H1 (cell line): Measurements from ENCODE around the gene DSTYK. TPM values are rescaled to one million over a fixed set of nuclear protein-coding genes. Genes with fewer than 3 reads are reported as not detected.

ENCODE experiments used
- CHD1 ChIP-seq: IDR thresholded peaks from 2 replicates; pipeline ENCODE4 v1.6.1; 2012; ENCODE audit warnings: low read depth, low read length, improper control_type of control experiment
- KDM4A ChIP-seq: IDR thresholded peaks from one replicate; pipeline ENCODE4 v1.7.1; 2012; ENCODE audit warnings: low read depth, mild to moderate bottlenecking, moderate library complexity, low read length, inconsistent platforms; ENCODE audit not compliant: severe bottlenecking
- NANOG ChIP-seq: IDR thresholded peaks from 2 replicates; pipeline ENCODE4 v1.6.1; 2011; ENCODE audit warnings: low read length, low read depth, mild to moderate bottlenecking, inconsistent platforms; ENCODE audit not compliant: insufficient read depth, poor library complexity, severe bottlenecking
- SP1 ChIP-seq: IDR thresholded peaks from 2 replicates; pipeline ENCODE4 v1.6.1; 2011; ENCODE audit warnings: low read depth, low read length
- SP2 ChIP-seq: IDR thresholded peaks from 2 replicates; pipeline ENCODE4 v1.6.1; 2012; ENCODE audit warnings: mild to moderate bottlenecking, low read length, inconsistent platforms
- TAF1 ChIP-seq: IDR thresholded peaks from 2 replicates; pipeline ENCODE4 v1.6.1; 2011; ENCODE audit warnings: mild to moderate bottlenecking, low read depth, low read length
- polyA plus RNA-seq, 7 experiments: library from polyadenylated mRNA; depleted of rRNA in 3 of 7; stranded (reverse) in 5 of 7; unstranded in 2 of 7; fragments of >200 nt in 5 of 7; fragments of 200-250 nt in 2 of 7; gene quantifications; 1 replicate in 5 of 7; 2 replicates in 1 of 7; 4 replicates in 1 of 7; pipeline versions ENCODE4 v1.2.1 to v1.2.3, GENCODE V29; 2011 to 2013; ENCODE audit warnings: missing spikeins in 2 of 7, mixed read lengths in 2 of 7
- total RNA-seq: library from RNA; stranded (reverse); fragmentation: NEBNext Ultra II Directional; extraction: Animal tissue kit (Norgen Biotek cat#: 25700); gene quantifications from 2 replicates; pipeline ENCODE4 v1.2.1, GENCODE V29; 2021

Gene DSTYK
- total and polyA plus RNA-seq, 2 of the 8 experiments (the other 6 are each of a cell fraction or from before 2014, with no cell fraction given), result 2.7 to 8.5 TPM

DNA sequence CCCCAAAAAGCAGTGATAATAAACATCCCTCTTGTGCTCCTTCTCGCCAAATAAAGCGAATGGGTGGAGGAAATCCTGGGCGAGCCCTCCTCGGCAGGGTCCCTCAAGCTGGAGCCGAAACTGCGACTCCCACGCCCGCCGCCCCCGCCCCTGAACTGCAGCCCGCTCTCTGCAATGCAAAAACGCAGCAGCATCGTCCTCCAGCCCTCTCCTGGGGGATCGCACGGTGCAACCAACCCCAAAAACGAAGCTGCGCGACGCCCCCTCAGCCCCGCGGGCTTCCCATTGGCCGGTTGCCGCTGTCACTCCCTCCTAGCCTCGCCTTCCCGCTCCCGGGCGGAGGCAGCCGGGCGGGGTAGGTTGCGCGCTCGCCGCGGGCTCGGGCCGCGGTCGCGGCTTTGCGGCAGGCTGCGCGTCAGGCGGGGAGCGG, 16.1 kb upstream of the DSTYK start, which contains the start of gene TMCC2 (continued):
- TF ChIP-seq NANOG (no peak), SP1 (peak; percentile 93), KDM4A (peak; percentile 51), CHD1 (no peak), SP2 (peak; percentile 53), TAF1 (peak; percentile 65; the same call in 1 of the 2 replicates)
